Fibroblast of lung (primary cell): ENCODE data around the gene LEO1. TPM values are rescaled to one million over a fixed set of nuclear protein-coding genes. Genes with fewer than 3 reads are reported as not detected.
A peak's percentile ranks its signal among the peaks of the same experiment; 100 is the strongest.

ENCODE experiments used
- DNase-seq, 2 donors: peaks; one replicate each; pipeline versions ENCODE4 v3.0.0 to v3.0.0-alpha.2; 2010; ENCODE audit warnings: low read depth in 2 of 2
- H2AFZ ChIP-seq: 2 replicates; pipeline ENCODE4 v1.5.1; 2012; ENCODE audit warnings: low read length, control low read depth, inconsistent platforms
- H3K27ac ChIP-seq: 2 replicates; pipeline ENCODE4 v1.5.1; 2011; ENCODE audit warnings: low read length, control low read depth; ENCODE audit not compliant: insufficient read depth
- H3K27me3 ChIP-seq: 2 replicates; pipeline ENCODE4 v1.5.1; 2011; ENCODE audit warnings: mild to moderate bottlenecking, low read length; ENCODE audit not compliant: control insufficient read depth, insufficient read depth
- H3K36me3 ChIP-seq: 2 replicates; pipeline ENCODE4 v1.5.1; 2011; ENCODE audit warnings: low read length; ENCODE audit not compliant: control insufficient read depth, insufficient read depth
- H3K4me1 ChIP-seq: 2 replicates; pipeline ENCODE4 v1.5.1; 2011; ENCODE audit warnings: low read length; ENCODE audit not compliant: control insufficient read depth, insufficient read depth; ENCODE audit errors: extremely low read depth
- H3K4me2 ChIP-seq: 2 replicates; pipeline ENCODE4 v1.5.1; 2011; ENCODE audit warnings: low read length, control low read depth; ENCODE audit not compliant: insufficient read depth; ENCODE audit errors: extremely low read depth
- H3K4me3 ChIP-seq, 4 experiments: fragments of 200-600 bp in 1 of 4; sonication (generic) in 1 of 4; replicated peaks in 1 of 4; 2 replicates each; pipeline ENCODE4 v1.5.1; 2011 to 2016; ENCODE audit warnings: low read length in 4 of 4, low read depth in 3 of 4, mild to moderate bottlenecking in 3 of 4, control low read depth in 2 of 4, inconsistent platforms in 1 of 4, mixed read lengths in 1 of 4; ENCODE audit not compliant: insufficient read depth in 1 of 4; ENCODE audit errors: control extremely low read depth in 1 of 4
- H3K79me2 ChIP-seq: 2 replicates; pipeline ENCODE4 v1.5.1; 2012; ENCODE audit warnings: mild to moderate bottlenecking, low read length, inconsistent platforms; ENCODE audit not compliant: control insufficient read depth, insufficient read depth
- H3K9ac ChIP-seq: 2 replicates; pipeline ENCODE4 v1.5.1; 2011; ENCODE audit warnings: mild to moderate bottlenecking, low read length, control low read depth; ENCODE audit not compliant: insufficient read depth
- H3K9me3 ChIP-seq: 2 replicates; pipeline ENCODE4 v1.5.1; 2012; ENCODE audit warnings: low read depth, low read length; ENCODE audit not compliant: control insufficient read depth, insufficient read depth
- H4K20me1 ChIP-seq: 2 replicates; pipeline ENCODE4 v1.5.1; 2011; ENCODE audit warnings: low read length; ENCODE audit not compliant: control insufficient read depth, insufficient read depth; ENCODE audit errors: extremely low read depth
- EZH2 ChIP-seq: IDR thresholded peaks from 2 replicates; pipeline ENCODE4 v1.5.1; 2012; ENCODE audit warnings: low read length, control low read depth, mild to moderate bottlenecking; ENCODE audit errors: missing control alignments
- polyA minus RNA-seq: library from RNA; depleted of rRNA, polyadenylated mRNA; stranded (reverse); fragments of >200 nt; gene quantifications from 2 replicates; pipeline ENCODE4 v1.2.3, GENCODE V29; 2011; ENCODE audit warnings: low replicate concordance
- polyA plus RNA-seq, 2 donors: library from polyadenylated mRNA; depleted of rRNA in 1 of 2; stranded (reverse) in 1 of 2; unstranded in 1 of 2; fragments of >200 nt; gene quantifications; 2 replicates each; pipeline ENCODE4 v1.2.1, GENCODE V29; 2011 to 2012; ENCODE audit warnings: missing spikeins in 1 of 2
- total RNA-seq: library from RNA; depleted of rRNA; stranded (reverse); fragments of >200 nt; gene quantifications from 2 replicates; pipeline ENCODE4 v1.2.1, GENCODE V29; 2014
- TF ChIP-seq, protein P1 (sequence below), 2 donors: IDR thresholded peaks in 1 of 2; conservative IDR thresholded peaks in 1 of 2; 1 replicate in 1 of 2; 2 replicates in 1 of 2; pipeline ENCODE4 v1.5.1; 2011 to 2012; ENCODE audit warnings: low read length in 2 of 2, control low read depth in 1 of 2, inconsistent platforms in 1 of 2, low read depth in 1 of 2, mild to moderate bottlenecking in 1 of 2

The LEO1 gene
- total RNA-seq: 21.3 and 25.4 TPM in 2 replicates
- 12.9 and 16.1 TPM in 2 replicates for polyA plus RNA-seq
- polyA plus RNA-seq (2012): 23.8 and 26.1 TPM in 2 replicates
- 1.3 and 1.8 TPM in 2 replicates for polyA minus RNA-seq

DNA sequence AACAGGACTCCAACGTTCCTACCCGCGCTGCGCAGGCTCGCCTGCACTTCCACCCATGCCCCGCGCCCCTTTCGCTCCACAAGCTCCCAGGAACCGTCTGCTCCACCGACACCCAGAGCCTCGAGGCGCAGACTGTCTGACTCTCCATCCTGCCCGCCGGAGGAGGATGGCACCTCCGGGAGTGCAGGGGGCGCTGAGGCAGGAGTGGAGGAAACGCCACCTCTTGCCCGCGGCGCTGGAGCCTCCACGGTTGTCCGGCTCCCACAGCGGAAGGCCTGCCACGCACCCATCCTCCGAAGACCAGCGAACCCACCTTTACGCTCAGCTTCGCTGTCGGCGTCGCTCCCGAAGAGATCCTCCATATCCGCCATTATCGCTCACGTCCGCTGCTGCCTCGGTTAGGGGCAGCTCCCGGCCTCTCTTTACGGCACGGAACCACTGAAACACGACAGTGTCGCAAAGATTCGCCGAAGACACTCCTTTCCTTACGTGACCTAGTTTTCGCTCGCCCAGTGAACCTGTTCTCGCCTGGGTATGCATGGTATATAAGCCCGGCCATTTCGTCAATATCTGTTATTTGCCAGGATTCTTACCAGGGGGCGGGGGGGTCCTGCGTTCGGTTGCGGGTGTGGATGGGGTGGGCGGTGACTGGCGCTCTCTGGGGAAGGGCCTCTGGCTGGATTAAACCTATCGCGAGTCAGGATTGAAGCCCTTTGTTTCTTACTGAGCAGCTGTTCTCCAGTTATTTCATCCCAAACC, at the start of gene LEO1:
Gene LEO1 (minus strand): TSS at position 404 of the 759 bp plus-strand sequence. CDS start 33 bp downstream, at position 371.
- Histone ChIP-seq H3K4me3 (peak within 1 kb of the TSS; percentile 80 to 100 (median 94)), H3K9me3 (no peaks in the 10 kb centered on the region), H3K79me2 (peaks cover 37% of the 10 kb centered on the region), H3K9ac (peak within 1 kb of the TSS; percentile 95), H3K4me2 (peak within 1 kb of the TSS; percentile 97), H3K36me3 (no peaks in the 10 kb centered on the region), H3K4me1 (no peaks in the 10 kb centered on the region), H3K27me3 (no peaks in the 10 kb centered on the region), H2AFZ (peak within 1 kb of the TSS; percentile 100), H4K20me1 (no peaks in the 10 kb centered on the region), H3K27ac (peak within 1 kb of the TSS; percentile 96)
- peak; percentile 99 to 100 for DNase-seq
- no peak for TF ChIP-seq EZH2
- TF ChIP-seq, protein P1, sequence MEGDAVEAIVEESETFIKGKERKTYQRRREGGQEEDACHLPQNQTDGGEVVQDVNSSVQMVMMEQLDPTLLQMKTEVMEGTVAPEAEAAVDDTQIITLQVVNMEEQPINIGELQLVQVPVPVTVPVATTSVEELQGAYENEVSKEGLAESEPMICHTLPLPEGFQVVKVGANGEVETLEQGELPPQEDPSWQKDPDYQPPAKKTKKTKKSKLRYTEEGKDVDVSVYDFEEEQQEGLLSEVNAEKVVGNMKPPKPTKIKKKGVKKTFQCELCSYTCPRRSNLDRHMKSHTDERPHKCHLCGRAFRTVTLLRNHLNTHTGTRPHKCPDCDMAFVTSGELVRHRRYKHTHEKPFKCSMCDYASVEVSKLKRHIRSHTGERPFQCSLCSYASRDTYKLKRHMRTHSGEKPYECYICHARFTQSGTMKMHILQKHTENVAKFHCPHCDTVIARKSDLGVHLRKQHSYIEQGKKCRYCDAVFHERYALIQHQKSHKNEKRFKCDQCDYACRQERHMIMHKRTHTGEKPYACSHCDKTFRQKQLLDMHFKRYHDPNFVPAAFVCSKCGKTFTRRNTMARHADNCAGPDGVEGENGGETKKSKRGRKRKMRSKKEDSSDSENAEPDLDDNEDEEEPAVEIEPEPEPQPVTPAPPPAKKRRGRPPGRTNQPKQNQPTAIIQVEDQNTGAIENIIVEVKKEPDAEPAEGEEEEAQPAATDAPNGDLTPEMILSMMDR (conservative IDR thresholded peaks at IDR 0.05 in 1 of 2, IDR thresholded peaks at IDR 0.05 in 1 of 2; ENCODE audit: low read depth in 1 of 2, low read length in 2 of 2): peak; percentile 50 to 56

DNA sequence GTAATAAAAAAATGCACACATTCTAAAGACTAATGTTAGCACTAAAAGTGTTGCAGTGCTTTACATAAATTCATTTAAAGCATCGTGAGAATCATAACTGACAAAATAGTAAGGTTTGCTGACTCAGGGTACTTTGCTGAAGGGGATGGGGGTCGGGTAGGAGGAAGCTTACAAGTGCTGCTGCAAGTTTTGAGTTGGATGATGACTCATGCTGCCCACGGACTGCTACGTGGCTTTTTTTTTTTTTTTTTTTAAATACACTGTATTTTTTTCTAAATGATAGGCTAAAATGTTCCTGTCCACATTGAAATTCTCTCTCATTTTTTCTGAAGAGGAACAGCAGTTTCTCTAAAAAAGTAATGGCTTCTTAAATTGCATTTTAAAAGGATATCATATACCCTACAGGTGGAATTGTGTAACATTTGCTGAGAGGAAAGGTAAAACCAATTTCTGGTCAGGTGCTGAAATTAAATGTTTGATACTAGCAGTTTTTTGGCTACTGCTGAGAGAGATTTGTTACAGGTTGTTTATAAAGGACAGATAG, 49.6 kb upstream of the LEO1 start:
- no peak for TF ChIP-seq EZH2
- TF ChIP-seq, protein P1 (conservative IDR thresholded peaks at IDR 0.05 in 1 of 2, IDR thresholded peaks at IDR 0.05 in 1 of 2; ENCODE audit: low read depth in 1 of 2, low read length in 2 of 2): no peak
- Histone ChIP-seq H4K20me1 (no peaks in the 10 kb centered on the region), H3K27ac (peak overlapping the region; percentile 97), H3K9me3 (no peaks in the 10 kb centered on the region), H3K4me3 (peak overlapping the region; percentile 58 to 90 (median 83)), H3K27me3 (no peaks in the 10 kb centered on the region), H2AFZ (no peak overlapping the region), H3K9ac (peak overlapping the region; percentile 93), H3K79me2 (peaks cover 59% of the 10 kb centered on the region), H3K4me1 (peaks cover 11% of the 10 kb centered on the region), H3K4me2 (peak overlapping the region; percentile 84), H3K36me3 (no peaks in the 10 kb centered on the region)
- DNase-seq: peak; percentile 95
